ENCODE measurements around the gene IPO4.

The IPO4 gene

DNA sequence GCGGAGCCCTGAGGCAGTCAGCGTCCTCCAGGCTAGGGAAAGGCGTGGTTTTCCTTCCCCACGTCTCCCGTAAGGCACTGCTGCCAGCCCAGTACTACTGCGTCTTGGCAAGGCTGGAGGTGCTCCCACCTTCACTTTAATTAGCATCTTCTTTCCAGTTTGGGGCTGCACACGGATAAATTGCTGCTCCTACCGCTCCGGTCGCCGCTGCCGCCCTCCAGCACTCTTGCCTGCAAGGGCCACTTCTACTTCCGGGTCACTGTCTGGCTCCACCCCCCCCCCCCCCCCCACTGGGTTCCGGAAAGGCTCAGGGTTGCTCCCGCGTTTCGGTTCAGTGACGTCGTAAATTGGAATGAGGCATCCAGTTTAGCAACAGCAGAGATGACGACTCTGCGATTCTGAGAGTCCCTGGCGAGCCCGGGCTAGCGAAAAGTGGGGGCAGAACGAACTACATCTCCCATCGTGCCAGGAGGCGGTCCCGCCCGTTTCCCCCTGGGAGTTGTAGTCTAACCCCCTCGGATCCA lies 43.6 kb upstream of the IPO4 start, which contains the start of gene NEDD8:
Gene NEDD8, minus strand, starts transcription at position 247 of the 524 bp plus-strand sequence. Its CDS starts 100 bp downstream, at position 147.
- peak; percentile 99 for DNase-seq (ENCODE audit: low spot score)
- H3K27me3 ChIP-seq (ENCODE audit: insufficient read depth, poor library complexity, severe bottlenecking), result no peaks in the 10 kb centered on the region
- ATAC-seq (ENCODE audit: low read depth), result peak; percentile 88
- peak within 1 kb of the TSS; percentile 67 for H3K4me3 ChIP-seq (ENCODE audit: severe bottlenecking)
- peak within 1 kb of the TSS; percentile 76 for H3K27ac ChIP-seq (ENCODE audit: poor library complexity, severe bottlenecking)
- no peak for TF ChIP-seq CTCF (IDR thresholded peaks at IDR 0.05; ENCODE audit: poor library complexity, severe bottlenecking)
- peaks cover 68% of the 10 kb centered on the region for H3K36me3 ChIP-seq (ENCODE audit: low read depth)
- H3K9me3 ChIP-seq (ENCODE audit: severe bottlenecking), result no peaks in the 10 kb centered on the region
- H3K4me1 ChIP-seq (ENCODE audit: insufficient read depth, poor library complexity, severe bottlenecking), result peaks cover 18% of the 10 kb centered on the region

DNA sequence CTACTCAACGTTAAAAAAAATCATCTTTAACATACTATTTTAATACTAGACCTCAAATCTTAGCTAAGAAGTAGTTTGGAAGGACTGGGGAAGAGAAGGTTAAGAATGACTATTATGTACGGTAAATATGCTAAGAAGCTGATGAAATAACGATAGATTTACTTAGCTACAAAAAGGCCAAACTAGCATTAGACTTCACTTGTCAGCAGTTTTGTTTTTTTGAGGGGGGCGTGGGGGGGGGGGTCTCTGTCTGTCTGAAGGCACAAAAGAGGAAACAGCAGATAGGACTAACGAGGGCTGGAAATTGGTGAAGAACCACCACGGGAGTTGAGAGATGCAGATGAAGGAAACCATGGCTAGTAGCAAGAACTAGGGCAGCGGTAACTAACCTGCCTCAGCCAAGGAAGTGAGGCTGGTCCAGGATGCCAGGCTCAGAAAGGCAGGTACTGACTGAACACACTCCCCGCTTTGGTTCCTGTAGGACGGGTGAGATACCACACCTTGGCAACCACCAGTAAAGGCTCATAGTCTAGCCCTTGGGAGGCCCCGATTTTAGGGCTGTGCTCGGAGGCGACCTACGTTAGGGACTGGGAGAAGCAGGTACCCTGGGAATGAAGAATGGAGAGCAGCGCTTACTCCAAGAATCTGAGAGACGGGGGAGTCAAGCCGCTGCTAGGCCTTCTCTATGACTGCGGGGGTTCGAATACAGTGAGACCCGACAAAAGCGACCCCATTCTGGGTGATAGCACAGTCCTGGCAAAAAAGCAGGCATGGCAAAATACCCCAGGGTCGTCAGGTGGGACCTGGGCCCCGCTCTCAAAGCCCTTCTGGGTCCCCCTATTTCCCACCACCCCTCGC lies 42.9 kb upstream of the IPO4 start:
- DNase-seq (ENCODE audit: low spot score), result peak; percentile 76
- peak; percentile 20 for ATAC-seq (ENCODE audit: low read depth)

DNA sequence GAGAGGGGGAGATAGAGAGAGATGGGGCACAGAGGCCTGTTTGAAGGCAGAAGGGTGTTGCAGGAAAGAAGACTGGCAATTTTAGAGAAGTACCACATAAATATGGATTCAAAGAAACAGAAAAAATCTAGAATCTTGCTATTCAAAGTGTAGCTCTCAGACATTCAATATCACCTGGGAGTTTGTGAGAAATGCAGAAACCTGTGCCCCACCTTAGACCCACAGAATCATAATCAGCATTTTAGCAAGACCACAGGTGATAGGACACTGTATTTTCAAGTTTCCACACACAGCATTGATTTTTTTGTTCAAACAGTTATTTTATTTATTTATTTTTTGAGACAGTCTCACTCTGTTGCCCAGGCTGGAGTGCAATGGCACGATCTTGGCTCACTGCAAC lies 40.3 kb upstream of the IPO4 start:
- no peak for TF ChIP-seq CTCF (IDR thresholded peaks at IDR 0.05; ENCODE audit: poor library complexity, severe bottlenecking)
- no peak for ATAC-seq (ENCODE audit: low read depth)
- Histone ChIP-seq H3K27me3 (ENCODE audit: insufficient read depth, poor library complexity, severe bottlenecking) (no peaks in the 10 kb centered on the region), H3K9me3 (ENCODE audit: severe bottlenecking) (no peaks in the 10 kb centered on the region), H3K36me3 (ENCODE audit: low read depth) (peaks cover 60% of the 10 kb centered on the region), H3K4me3 (ENCODE audit: severe bottlenecking) (no peak overlapping the region), H3K27ac (ENCODE audit: poor library complexity, severe bottlenecking) (no peak overlapping the region), H3K4me1 (ENCODE audit: insufficient read depth, poor library complexity, severe bottlenecking) (peaks cover 42% of the 10 kb centered on the region)
- no peak for DNase-seq (ENCODE audit: low spot score)

More for the DNA sequence above, 42.9 kb upstream of the IPO4 start:
- peaks cover 25% of the 10 kb centered on the region for H3K4me1 ChIP-seq (ENCODE audit: insufficient read depth, poor library complexity, severe bottlenecking)
- TF ChIP-seq CTCF (IDR thresholded peaks at IDR 0.05; ENCODE audit: poor library complexity, severe bottlenecking), result no peak
- no peaks in the 10 kb centered on the region for H3K27me3 ChIP-seq (ENCODE audit: insufficient read depth, poor library complexity, severe bottlenecking)
- peak overlapping the region; percentile 67 for H3K4me3 ChIP-seq (ENCODE audit: severe bottlenecking)
- H3K27ac ChIP-seq (ENCODE audit: poor library complexity, severe bottlenecking), result peak overlapping the region; percentile 76
- H3K9me3 ChIP-seq (ENCODE audit: severe bottlenecking), result no peaks in the 10 kb centered on the region
- H3K36me3 ChIP-seq (ENCODE audit: low read depth), result peaks cover 68% of the 10 kb centered on the region

DNA sequence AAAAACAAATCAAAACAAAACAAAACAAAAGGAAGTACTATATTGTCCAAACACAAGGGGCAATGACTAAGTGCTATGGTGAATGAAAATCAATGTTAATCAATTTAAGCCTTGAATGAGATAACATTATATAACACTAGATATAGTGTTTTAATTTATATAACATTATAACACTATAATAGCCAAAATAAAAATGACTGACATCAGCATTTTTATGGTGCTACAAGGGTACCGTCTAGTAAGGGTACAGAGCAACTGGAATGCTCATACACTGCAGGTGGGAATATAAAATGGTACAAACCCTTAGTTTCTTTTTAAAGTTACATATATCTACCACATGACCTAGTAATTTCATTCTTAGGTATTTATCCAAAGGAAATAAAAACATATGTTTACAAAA lies 37.9 kb upstream of the IPO4 start:
- peak overlapping the region; percentile 87 for H3K27ac ChIP-seq (ENCODE audit: poor library complexity, severe bottlenecking)
- H3K9me3 ChIP-seq (ENCODE audit: severe bottlenecking), result no peaks in the 10 kb centered on the region
- no peak overlapping the region for H3K4me3 ChIP-seq (ENCODE audit: severe bottlenecking)
- peaks cover 42% of the 10 kb centered on the region for H3K4me1 ChIP-seq (ENCODE audit: insufficient read depth, poor library complexity, severe bottlenecking)
- TF ChIP-seq CTCF (IDR thresholded peaks at IDR 0.05; ENCODE audit: poor library complexity, severe bottlenecking), result no peak
- peaks cover 67% of the 10 kb centered on the region for H3K36me3 ChIP-seq (ENCODE audit: low read depth)
- H3K27me3 ChIP-seq (ENCODE audit: insufficient read depth, poor library complexity, severe bottlenecking), result no peaks in the 10 kb centered on the region
- no peak for DNase-seq (ENCODE audit: low spot score)
- no peak for ATAC-seq (ENCODE audit: low read depth)

All from RWPE2 (cell line).